Measurements from ENCODE around the gene TBL3.
A peak's percentile ranks its signal among the peaks of the same experiment; 100 is the strongest.

TBL3 gene

DNA sequence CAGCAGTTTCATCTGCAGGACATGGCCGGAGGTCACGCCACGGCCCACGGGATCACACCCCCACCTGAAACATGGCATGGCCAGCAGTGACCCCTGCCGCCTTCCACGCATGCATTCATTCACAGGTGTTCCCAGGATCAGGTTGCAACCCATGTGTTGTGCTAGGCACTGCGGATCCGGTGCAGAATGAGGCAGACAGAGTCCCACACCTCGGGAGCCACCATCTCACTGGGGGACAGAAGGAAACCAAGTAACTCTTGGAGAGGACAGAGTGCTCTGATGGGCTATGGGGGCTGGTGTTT is 24.5 kb upstream of the TBL3 start:
- no peak for TF ChIP-seq CTCF (IDR thresholded peaks at IDR 0.05)

DNA sequence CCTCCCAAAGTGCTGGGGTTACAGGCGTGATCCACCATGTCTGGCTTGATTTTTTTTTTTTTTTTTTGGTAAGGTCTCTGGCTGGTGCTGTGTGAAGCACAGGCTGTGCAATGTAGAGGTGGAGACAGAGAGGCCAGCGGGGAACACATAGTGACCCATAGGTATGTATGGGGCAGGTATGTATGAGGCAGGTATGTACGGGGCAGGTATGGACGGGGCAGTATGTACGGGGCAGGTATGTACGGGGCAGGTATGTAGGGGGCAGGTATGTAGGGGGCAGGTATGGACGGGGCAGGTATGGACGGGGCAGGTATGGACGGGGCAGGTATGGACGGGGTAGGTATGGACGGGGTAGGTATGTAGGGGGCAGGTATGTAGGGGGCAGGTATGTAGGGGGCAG is 22.3 kb upstream of the TBL3 start:
- no peak for TF ChIP-seq CTCF (IDR thresholded peaks at IDR 0.05)

DNA sequence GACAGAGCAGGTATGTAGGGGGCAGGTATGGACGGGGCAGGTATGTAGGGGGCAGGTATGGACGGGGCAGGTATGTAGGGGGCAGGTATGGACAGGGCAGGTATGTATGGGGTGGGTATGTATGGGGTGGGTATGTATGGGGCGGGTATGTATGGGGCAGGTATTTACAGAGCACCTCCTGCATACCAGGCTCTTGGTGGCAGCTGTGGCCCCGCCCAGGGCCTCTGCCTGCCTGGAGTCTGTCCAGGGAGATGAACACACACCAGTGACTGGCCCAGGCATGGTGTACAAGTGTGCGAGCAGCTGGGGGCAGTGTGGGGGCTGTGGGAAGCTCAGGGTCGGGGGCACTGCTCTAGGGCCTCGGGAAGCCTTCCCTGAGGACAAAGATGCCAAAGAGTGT is 21.8 kb upstream of the TBL3 start:
- no peak for TF ChIP-seq CTCF (IDR thresholded peaks at IDR 0.05)

- TF ChIP-seq CTCF (IDR thresholded peaks at IDR 0.05), result no peak
Observed at GRCh38 chr16:1950559-1950958, 21.3 kb upstream of the TBL3 start.

DNA sequence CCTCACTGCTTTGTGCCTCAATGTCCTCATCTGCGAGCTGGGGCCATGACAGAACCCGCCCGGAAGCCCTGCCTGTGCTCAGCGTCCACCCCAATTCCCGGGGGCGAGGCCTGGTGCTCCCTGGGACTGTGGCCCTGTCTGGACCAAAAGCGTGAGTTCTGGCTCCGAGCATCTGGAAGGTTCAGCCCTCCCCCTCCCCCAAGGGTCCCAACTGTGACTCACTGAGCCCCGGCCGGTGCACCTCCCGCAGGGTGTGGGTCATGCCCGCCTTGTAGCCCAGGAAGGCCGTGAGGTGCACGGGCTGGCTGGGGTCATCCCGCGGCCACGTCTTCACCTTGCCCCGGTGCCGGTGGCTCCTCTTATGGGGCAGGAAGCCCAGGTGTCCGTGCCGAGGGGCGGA is 18.1 kb upstream of the TBL3 start:
- TF ChIP-seq CTCF (IDR thresholded peaks at IDR 0.05), result no peak

DNA sequence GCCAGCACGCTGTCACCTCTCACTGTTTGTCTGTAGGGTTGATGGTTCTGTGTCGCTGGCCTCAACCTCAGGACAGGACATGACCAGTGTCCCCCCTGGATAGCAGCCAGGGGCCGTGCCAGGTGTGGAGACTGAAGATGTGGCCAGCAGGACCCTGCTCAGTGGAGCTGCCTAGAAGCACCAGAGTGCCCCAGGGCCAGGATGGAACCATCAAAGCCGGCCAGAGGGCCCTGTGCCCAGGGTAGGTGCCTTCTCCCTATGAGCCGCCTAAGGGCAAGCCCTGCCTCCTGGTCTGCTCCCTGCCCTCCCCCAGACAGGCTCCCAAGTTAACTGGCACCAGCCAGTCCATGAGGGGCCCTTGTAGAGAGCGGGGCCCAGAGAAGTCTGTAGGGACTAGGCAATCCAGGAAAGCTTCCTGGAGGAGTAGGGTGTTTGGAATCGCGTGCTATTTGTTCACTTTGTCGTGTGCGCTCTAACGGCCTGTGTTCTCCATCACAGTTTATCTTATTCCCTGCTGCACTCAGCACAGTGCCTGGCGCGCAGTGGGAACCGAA is 13.1 kb upstream of the TBL3 start:
- no peak for TF ChIP-seq CTCF (IDR thresholded peaks at IDR 0.05)

DNA sequence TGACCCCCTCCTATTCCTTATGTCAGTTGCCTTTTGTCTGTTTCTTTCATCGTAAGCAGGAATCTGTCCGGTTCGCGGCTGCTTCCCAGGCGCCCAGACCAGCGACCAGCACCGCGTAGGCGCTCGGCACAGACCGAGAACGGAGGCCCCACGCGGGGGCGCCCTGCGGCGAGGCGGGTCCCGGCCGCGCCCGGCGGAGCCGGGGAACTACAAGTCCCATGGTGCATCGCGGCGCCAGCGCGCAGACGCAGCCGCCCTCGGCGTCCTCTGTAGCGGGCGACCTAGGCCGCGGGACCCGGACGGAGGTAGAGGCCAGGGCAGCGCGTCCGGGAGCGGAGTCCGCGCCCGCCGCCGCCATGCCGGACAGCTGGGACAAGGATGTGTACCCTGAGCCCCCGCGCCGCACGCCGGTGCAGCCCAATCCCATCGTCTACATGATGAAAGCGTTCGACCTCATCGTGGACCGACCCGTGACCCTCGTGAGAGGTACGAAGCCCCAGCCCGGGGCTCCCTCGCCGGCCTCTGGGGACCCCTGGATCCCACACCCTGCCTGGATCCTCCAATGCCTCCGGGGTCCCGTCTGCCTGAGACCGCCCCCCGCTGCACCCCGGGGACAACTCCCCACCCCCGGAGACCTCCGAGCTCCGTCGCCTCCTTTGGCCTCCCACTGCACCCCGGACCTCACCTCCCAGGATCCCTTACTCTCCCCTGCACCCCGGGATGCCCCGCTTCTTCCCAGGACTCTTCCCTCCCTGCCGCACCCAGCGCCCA is 12.4 kb upstream of the TBL3 start, which contains the start of gene NDUFB10:
Gene NDUFB10 (plus strand): TSS at position 270 of the 771 bp plus-strand sequence. CDS start 87 bp downstream, at position 357.
- peak; percentile 90 for TF ChIP-seq CTCF (IDR thresholded peaks at IDR 0.05)

Data from LNCAP (cell line).